Body of pancreas (tissue), 4 donors: ENCODE data around the gene FAM83F.

Experiments used
- CTCF ChIP-seq, 7 experiments: fragments of 450-650 bp in 4 of 7; fragments of 200-600 bp in 3 of 7; sonication (generic) in 3 of 7; IDR thresholded peaks; one replicate each; pipeline ENCODE4 v1.5.1; 2016 to 2019; ENCODE audit warnings: antibody characterized with exemption in 7 of 7
- POLR2A ChIP-seq, 3 donors: fragments of 450-650 bp; IDR thresholded peaks; one replicate each; pipeline ENCODE4 v1.6.1; 2016; ENCODE audit warnings: antibody characterized with exemption in 3 of 3, mild to moderate bottlenecking in 2 of 3

DNA sequence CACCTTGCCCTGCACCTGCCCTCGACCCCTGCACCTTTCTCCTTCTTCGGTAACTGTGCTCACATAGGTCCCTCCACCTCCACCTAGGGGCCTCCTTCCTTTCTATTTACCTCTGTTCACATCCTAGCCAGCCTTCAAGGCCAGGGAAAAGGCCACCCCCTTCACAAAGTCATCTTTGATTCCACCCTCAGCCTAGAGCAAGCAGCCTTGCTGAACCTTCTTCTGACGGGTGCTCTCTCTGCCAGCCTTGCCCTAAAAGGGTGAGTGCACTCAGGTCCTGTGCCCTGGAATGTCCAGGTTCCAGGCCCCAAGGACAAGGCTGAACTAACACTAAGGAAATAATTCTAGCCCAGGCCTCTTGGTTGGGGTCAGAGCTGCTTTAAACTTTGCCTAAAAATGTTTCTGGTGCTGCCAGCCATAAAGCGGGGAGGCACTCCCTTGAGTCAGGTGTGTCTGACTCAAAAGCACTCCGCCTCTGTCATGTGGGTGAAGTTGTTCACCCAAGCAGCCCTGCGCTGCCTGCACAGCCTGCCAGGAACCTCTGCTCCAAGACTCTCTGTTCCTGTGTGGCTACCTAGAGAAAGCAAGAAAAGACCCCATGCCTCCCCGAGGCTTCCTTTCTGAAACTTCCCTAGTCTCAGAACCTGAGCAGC is 9.2 kb upstream of the FAM83F start:
- no peak for TF ChIP-seq CTCF (IDR thresholded peaks at IDR 0.05)
- TF ChIP-seq POLR2A (IDR thresholded peaks at IDR 0.05): no peak
